Skin of body (tissue), 2 donors: ENCODE results near the gene VIL1. TPM values are rescaled to one million over a fixed set of nuclear protein-coding genes. Genes with fewer than 3 reads are reported as not detected.

Experiments used
- DNase-seq: peaks from one replicate; lab custom pipeline; 2025; lab: John Stamatoyannopoulos, UW
- total RNA-seq: library from RNA; depleted of rRNA; stranded (reverse); fragments of >200 nt; gene quantifications from one replicate; pipeline ENCODE4 v1.2.3, GENCODE V29; 2014

Gene VIL1
- total RNA-seq, 1 donor from 2014 or later: 0.10 TPM

DNA sequence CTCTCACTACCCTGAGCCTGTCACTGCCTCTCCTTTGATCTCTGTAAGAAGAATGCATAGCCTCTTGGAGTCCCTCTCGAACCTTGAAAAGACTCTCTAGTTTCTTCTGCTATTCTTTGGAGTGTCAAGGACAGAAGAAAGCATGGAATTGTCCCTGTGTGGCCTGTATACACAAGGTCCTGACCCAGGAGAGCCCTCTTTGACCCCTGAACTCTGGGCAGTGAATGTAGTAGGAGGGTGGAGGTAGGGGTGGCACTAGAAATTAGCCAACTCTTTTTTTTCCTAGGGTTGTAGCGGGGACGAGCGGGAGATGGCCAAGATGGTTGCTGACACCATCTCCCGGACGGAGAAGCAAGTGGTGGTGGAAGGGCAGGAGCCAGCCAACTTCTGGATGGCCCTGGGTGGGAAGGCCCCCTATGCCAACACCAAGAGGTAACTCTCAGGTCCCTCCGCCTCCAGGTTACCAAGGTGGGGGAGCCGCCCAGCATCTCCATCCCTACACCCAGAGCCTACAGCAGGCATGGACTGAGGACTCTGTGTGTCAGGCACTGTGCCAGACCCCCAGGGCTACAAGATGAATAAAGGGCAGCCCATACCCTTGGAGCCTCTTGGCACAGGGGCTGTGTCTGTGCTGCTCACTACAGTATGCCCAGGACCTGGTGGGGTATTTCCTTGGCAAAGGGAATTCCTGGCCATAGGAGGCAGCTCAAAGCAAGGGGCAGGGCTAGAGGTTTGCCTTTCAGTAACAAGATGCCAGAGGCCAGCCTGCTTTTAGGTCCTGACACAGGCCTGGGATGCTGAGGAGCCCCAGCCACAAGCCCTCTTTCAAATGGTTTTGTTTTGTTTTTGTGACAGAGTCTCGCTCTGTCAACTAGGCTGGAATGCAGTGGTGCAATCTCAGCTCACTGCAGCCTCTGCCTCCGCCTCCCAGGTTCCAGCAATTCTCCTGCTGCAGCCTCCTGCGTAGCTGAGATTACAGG, 16.4 kb downstream of the VIL1 start:
- no peak for DNase-seq

DNA sequence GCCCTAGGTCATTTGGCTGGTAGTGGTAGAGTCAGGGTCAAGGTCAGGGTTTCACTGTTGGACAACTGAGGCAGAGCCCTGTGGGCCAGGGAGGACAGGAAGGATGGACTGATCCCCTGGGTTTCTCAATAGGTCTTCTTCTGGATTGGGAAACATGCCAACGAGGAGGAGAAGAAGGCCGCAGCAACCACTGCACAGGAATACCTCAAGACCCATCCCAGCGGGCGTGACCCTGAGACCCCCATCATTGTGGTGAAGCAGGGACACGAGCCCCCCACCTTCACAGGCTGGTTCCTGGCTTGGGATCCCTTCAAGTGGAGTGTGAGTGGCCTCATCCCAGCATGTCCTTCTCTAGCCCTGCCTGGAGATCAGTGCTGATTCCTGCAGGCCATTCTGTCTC, 18.1 kb downstream of the VIL1 start:
- no peak for DNase-seq

DNA sequence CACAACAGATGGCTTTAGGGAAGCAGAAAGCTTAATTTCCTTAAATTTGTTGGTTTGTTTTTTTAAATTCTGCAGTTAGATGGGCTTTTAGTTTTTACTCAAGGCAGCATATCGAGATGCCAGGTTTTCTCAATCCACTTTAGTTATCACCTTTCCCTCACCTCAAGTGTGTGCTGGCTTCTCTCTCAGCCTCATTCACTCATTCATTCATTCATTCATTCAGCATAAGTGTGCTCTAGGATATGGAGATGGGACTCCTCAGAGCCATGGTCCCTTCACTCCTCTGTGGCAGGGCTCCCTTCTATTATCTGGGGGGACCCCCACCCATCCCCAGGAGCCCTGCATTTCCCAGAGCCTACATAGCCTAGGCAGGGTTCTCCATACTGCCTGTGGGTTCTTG, 19.0 kb downstream of the VIL1 start:
- DNase-seq: no peak

DNA sequence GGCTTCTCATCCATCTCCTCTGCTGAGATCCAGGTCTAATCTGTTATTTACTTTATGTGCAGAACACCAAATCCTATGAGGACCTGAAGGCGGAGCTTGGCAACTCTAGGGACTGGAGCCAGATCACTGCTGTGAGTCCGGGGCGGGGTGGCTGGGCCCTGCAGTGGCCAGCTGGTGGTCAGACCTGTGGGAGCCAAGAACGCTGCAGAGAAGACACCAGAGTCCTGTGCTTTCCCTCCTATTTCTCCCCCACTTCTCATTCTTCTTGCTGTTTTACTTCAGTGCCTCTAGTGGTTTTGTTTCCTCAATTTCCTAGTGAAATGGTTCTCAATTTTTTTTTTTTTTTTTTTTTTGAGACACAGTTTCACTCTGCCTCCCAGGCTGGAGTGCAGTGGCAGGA, 19.7 kb downstream of the VIL1 start:
- no peak for DNase-seq

DNA sequence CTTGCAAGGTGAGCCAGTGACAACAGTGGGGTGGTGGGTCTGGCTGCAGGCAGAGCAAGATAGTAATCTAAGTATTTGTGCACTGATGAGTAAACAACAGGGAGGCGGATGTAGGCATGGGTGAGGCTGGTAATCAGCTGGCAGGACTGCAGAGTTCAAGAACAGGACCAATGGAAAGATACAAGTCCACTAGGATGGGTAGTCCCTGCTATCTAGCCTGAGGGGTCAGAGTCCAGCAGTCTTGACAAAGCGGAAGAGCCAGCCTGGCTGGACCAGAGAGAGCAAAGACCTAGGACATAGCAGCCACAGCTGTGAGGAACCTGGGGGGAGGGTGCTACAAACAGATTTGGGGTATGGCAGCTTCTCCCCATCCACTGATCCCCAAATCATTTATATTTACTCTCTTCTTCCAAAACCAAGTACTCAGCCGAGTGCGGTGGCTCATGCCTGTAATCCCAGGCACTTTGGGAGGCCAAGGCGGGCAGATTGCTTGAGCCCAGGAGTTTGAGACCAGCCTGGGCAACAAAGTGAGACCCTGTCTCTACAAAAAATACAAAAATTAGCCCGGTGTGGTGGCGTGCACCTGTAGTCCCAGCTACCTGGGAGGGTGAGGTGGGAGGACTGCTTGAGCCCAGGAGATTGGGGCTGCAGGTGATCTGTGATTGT, 25.9 kb downstream of the VIL1 start:
- no peak for DNase-seq

DNA sequence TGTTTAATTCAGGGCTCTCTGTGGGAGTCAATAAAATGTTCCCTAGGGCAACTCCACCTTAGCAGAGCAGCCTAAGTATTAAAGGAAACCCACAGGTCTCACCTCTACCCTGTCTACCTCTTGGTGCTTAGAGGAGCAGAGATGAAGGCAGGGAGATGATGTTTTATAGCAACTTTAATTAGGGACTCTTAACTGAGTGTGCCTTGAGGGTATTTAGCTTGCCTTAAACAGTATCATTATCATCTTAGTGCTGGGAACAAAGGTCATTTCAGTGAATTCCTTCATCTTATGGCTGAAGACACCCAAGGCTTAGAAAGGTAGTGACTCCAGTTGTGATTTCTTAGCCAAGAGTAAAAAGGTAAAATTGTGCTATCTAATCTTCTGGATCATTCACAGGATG, 26.7 kb downstream of the VIL1 start:
- DNase-seq: no peak

DNA sequence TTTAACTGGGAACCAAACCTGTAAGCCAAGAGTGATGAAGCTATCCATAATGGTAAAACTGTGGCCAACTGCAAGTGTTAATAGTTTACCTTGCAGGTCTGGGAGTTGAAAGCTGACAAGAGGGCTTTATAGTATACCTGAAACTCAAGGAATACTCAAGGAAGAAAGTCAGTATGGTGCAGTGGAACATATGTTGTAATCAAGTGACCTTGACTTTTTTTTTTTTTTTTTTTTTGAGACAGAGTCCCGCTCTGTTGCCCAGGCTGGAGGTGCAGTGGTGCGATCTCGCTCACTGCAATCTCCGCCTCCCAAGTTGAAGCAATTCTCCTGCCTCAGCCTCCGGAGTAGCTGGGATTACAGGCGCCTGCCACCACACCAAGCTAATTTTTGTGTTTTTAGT, 27.6 kb downstream of the VIL1 start:
- no peak for DNase-seq

DNA sequence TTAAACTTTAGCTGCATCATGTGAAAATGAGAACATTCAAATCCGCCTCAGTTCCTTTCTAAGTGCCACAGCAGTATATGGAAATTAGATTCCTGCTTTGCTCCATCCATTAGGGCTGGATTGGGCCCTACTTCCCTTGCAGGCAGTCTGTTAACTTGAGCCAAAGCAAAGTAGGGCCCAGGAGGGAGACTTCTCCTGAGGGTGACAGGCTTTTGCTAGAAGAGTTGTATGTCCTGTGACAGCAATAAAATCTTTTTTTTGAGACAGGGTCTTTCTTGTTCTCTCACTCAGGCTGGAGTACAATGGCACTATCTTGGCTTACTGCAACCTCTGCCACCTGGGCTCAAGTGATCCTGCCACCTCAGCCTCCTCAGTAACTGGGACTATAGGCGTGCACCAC, 28.1 kb downstream of the VIL1 start:
- DNase-seq: no peak

DNA sequence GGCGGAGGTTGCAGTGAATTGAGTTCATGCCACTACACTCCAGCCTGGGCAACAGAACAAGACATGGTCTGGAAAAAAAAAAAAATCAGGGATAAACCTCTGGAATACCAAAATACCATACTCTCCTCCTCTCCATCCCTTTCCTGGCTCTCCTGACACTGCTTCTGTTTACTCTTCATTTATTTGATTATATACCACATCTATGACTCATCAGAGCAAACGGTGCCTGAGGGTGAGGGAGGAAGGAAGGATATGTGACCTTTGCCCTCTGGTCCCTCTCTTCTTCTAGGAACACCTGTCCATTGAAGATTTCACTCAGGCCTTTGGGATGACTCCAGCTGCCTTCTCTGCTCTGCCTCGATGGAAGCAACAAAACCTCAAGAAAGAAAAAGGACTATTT, 30.0 kb downstream of the VIL1 start:
- no peak for DNase-seq

DNA sequence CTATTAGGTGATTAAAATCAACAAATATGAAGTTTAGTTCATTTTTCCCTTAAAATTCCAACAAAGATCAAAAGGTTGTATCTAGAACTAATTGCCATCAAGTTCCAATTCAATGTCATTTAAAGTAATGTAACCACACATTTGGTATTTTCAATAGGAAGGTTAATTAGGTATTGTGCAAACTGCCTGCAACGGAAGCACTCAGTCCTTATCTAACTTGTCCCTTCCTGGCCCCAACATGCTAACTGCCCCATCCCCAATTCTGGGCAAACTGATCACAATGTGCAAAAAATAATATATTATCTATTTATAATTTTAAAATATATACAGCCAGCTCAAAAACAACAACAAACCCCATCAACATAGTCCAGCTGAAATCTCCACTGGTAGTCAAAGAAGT, 33.2 kb downstream of the VIL1 start:
- DNase-seq: no peak

DNA sequence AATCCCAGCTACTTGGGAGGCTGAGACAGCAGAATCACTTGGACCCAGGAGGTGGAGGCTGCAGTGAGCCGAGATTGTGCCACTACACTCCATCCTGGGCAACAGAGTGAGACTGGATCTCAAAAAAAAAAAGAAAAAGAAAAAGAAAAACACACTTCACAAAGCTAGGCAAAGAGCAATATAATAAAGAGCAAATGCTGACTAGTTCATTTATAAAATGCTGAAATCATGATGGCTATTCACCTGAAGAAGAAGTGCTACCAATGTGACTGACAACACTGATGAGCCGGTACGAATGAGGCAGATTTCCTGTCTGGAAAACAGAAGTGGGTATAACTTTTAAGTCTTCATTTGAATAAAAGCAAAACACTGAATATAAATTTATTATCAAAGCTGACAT, 37.9 kb downstream of the VIL1 start:
- no peak for DNase-seq

DNA sequence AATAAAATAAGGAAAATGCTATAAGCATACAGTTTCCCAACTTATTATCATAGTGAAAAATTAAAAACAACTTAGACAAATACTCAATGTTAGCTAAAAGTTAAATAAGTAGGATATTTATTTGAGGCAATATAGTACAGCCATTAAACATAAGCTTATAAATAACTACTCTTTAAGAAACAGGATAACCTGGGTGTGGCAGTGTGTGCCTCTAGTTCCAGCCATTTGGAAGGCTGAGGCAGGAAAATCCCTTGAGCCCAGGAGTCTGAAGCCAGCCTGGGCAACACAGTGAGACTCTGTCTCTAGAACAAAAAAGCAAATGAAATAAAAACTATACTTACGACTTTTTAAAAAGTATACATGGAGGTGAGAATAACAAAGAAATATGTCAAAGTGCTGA, 39.7 kb downstream of the VIL1 start:
- no peak for DNase-seq

DNA sequence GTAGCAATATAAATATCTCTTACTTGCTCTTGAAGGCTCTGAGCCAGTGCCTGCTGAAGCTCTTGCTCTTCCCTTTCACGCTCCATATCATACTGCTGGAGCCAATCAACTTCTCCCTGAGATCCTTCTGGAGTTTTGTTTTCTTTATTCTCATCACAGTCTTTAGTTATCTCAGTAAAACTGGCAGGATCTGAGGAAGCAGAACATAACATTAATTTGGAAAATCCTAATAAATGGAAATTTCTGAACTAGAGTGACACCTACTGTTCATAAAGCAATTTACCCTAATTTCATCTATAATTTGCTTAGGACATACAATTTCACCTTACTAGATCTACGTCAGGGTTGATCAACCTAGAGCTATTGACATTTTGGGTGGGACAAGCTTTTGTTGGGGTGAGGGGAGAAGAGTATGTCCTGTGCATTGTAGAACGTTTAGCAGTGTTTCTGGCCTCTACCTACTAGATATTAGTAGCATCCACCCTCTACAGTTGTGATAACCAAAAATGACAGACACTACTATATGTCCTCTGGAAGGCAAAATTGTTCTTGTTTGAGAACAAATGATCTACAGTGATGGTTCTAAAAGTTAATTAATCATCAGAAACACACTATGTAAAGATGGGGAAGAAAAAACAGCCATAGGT, 47.2 kb downstream of the VIL1 start:
- peak; percentile 9 for DNase-seq

DNA sequence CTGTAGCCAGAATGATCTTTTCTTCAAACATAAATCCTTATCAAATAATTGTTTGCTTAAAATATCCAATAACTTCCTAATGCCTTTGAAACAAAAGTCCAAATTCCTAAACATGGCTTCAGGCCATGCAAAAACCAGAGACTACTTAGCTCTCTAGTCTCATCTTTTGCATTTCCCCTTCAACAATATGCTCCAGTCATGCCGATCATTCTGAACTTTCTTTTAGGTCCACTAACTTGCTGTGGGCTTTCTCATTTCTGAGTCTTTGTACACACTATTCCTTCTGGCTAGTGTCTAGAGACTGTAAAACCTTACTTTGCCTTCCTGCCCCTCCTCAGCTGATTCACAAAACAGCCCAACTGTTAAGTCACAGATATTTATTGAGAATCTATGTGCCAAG, 51.5 kb downstream of the VIL1 start:
- DNase-seq: no peak

DNA sequence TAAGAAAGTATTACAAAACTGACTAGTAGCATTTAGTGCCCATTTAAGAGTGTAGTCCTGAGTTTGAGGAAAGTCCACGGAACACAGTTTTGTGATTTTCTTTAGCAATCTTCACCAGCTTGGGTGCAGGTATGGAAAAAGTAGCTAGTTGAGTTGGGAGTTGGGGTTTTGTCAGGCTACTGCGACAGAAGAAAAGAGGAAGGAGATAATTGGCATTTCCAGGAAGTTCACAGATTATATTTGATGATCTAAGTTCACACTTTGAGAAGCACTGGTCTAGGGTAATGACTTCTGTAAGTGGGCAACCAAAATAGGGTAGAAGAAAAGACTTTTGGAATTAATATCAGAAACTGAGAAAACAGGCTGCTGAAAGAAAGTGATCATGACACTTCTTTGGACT, 52.1 kb downstream of the VIL1 start:
- DNase-seq: no peak

DNA sequence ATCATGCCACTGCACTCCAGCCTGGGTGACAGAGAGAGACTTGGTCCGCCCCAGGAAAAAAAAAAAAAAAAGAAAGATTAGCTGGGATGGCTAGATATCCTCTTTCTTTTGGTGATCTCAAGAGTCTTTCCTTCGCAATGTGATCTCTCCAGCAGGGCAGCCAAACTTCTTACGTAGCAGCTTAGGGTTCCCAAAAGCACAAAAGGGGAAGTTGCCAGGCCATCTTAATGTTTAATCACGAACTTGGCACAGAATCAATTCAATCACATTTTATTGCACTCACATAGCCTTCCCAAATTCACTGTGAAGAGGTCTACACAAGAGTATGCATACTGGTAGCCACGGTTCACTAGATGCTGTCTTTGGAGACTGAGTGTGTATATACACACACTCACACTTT, 53.1 kb downstream of the VIL1 start:
- no peak for DNase-seq

DNA sequence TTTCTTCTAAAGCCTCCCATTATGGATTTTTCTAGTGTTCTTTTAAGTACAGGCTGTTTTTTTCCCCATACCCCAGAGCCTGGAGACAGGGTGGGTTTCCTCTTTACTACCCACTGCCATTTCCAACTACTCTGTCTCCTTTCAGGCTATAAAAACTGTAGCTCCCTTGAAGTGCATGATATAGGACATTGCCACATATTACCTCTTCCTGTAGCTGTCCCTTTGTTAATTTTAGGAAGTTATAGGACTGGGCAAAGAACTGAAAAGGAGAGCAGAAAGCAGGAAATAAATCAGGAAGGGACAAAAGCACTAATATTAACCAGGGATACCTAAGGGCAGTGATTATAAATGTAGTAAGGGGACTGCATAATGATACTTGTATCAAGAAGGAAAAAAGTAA, 54.1 kb downstream of the VIL1 start:
- DNase-seq: no peak

DNA sequence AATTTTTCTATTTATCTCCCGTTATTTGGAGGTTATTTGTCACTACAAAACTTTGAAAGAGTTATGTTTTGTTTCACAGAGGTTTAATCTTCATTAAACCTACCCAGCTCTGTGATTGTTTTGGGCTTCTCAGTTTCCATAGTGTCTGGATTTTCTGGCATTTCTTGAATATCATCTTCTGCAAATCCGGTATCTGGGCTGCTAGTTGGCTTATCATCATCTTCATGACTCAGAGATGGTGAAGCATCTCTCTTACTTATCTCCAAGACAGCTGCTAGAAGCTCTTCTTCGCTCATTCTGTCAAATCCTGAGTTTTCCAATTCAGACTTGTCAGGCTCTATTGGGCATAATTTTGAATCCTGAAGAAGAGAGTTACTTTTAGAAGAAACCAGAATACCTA, 55.6 kb downstream of the VIL1 start:
- DNase-seq: no peak

DNA sequence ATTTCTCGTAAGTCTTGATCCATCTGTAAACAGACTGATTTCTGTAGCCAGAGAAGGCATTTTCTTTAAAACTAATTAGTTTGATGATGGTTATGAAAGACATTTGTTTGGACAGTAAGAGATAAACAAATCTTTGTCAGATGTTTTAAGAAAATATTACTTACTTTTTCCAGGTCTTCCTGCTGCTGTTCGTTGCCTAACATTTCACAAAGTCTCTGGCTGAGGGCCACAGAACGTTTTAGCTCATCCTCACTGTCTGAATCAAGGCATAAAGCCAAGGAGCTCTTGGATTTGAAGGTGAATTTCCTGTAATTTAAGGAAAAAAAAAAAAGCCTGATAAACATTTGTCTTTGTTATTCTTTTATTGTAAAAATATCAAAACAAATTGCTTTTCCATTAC, 57.8 kb downstream of the VIL1 start:
- no peak for DNase-seq

DNA sequence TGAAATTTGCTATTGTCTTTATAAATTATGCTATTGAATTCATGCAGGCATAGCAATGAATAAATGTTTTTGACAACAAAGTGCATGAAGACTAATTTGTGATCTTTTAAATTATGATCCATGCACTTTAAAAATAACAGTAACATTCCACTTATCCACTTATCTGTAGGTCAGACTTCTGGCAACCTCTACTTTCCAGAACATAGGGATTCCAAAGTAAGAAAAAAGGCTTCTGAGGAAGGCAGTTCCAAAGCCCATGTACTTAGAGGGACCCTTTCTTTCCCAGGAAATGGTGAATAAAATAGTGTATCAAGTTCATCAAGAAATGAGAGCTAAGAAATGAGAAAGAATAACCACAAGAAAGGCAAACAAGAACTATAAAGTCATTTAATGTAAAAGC, 58.3 kb downstream of the VIL1 start:
- no peak for DNase-seq

DNA sequence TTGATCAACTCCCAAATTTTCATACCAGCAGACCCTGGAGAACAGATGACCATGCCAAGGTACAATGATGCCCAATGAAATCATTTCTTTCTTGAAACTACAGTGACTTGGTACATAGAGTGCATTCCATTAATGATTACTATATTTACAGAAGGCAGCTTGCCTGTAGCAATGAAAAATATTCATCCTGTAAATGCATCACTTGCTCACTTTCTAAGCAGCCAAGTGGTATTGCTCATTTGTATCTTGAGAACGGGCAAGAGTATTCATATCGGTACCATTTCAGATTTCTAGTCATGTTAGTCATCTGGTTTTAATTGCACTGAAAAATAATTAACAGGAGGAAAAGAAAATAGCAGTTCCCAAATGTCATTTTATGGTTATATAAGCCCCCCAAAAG, 59.6 kb downstream of the VIL1 start:
- DNase-seq: no peak

DNA sequence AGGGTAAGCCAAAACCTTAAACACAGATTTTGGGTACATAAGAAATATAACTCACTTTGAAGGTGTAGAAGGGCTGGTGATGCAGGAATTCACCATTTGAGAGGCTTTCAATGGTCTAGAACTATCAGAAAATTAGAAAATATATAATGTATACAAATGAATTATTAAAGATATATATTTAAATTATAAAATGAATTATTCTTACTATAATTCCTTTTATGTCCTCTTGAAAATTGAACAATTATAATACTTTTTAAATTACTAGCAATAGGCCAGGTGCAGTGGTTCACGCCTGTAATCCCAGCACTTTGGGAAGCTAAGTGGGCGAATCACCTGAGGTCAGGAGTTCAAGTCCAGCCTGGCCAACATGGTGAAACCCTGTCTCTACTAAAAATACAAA, 60.7 kb downstream of the VIL1 start:
- no peak for DNase-seq

DNA sequence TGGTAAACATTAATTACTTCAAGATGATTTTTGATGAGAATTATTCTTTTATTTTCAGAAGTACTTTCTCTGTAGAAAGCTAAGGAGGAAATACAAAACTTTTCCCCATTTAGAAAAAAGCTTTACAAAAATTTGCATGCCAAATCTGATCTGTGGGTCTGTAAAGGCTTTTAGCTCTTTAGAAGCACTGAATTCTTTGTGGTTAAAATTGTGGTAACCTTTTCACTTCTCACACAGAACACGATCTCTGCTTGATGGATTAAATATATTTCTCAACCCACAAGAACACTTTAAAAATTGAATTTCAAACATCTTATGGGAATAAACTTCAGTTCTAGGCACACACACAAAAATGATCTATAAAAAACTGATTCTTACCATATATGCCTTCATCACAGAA, 63.7 kb downstream of the VIL1 start:
- DNase-seq: no peak
